GM10266 (cell line): ENCODE results near the gene MIER3.

ENCODE experiments used
- DNase-seq: peaks from one replicate; pipeline ENCODE4 v3.0.0; 2012; ENCODE audit errors: extremely low spot score
- TF ChIP-seq, protein P1 (sequence below): IDR thresholded peaks from 2 replicates; pipeline ENCODE4 v1.5.1; 2012; ENCODE audit warnings: mild to moderate bottlenecking, low read depth; ENCODE audit not compliant: control insufficient read depth, insufficient read depth; ENCODE audit errors: missing control alignments

The MIER3 gene

DNA sequence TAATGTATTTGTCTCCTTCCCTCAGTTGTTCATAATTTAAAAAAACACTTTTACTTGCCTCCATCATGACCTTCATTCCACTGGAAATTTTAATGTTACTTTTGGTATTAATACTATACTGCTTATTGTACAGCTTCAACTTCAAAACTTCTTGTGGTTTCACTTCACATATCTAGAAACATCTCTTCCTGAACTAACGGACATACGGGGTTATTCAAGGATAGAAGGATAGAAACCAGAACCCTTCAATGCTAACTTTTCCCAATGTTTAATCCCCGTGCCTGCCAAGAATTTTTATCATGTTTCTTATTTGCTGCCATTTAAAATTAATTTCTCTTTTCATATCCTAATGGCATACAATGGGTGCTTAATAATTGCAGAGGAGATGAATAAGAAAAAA, 78.9 kb downstream of the MIER3 start:
- DNase-seq, result no peak
- TF ChIP-seq, protein P1, sequence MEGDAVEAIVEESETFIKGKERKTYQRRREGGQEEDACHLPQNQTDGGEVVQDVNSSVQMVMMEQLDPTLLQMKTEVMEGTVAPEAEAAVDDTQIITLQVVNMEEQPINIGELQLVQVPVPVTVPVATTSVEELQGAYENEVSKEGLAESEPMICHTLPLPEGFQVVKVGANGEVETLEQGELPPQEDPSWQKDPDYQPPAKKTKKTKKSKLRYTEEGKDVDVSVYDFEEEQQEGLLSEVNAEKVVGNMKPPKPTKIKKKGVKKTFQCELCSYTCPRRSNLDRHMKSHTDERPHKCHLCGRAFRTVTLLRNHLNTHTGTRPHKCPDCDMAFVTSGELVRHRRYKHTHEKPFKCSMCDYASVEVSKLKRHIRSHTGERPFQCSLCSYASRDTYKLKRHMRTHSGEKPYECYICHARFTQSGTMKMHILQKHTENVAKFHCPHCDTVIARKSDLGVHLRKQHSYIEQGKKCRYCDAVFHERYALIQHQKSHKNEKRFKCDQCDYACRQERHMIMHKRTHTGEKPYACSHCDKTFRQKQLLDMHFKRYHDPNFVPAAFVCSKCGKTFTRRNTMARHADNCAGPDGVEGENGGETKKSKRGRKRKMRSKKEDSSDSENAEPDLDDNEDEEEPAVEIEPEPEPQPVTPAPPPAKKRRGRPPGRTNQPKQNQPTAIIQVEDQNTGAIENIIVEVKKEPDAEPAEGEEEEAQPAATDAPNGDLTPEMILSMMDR, result no peak

- no peak for DNase-seq
- TF ChIP-seq, protein P1, result no peak
These were observed 80.1 kb downstream of the MIER3 start for GRCh38 chr5:56871777-56872176.
